Measurements from ENCODE around the gene SERGEF. TPM values are rescaled to one million over a fixed set of nuclear protein-coding genes. Genes with fewer than 3 reads are reported as not detected.

Gene SERGEF
- total RNA-seq, 1 experiment from 2014 or later = 31.4 TPM

DNA sequence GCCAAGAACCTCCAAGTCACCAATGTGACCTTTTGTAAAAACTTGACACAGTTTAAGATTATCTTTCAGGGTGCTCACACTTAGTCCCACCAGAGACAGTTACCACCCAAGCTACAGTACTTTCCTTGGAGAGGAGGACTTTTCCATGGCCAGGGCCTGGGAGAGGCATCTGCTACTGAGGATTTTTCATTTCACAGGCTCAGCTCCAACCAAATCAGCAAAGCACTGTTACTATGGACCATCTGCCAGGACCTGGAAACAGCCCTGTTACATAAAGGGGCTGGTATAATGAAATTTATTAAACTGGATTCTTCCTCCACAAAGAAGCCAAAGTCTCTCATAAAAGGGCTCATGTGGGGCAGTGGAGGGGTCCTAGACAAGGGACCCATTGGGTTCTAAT is 38.6 kb downstream of the SERGEF start:
- Histone ChIP-seq H3K9ac (ENCODE audit: extremely low read depth, insufficient read length, low read length) (no peak overlapping the region), H4K91ac (ENCODE audit: insufficient read length, low read depth, low read length) (no peak overlapping the region), H2BK20ac (ENCODE audit: low read depth, low read length, poor library complexity, severe bottlenecking) (no peak overlapping the region), H3K4me2 (ENCODE audit: insufficient read depth, insufficient read length, low read length) (no peak overlapping the region), H3K14ac (ENCODE audit: insufficient read depth, low read length) (no peak overlapping the region), H3K56ac (ENCODE audit: insufficient read length, low read depth, low read length) (no peak overlapping the region), H3K27ac (ENCODE audit: insufficient read length, low read depth, low read length) (no peak overlapping the region), H3K23ac (ENCODE audit: insufficient read length, low read depth, low read length) (no peak overlapping the region), H4K8ac (replicated peaks; ENCODE audit: insufficient read length, low read depth, low read length) (no peak overlapping the region), H3K18ac (ENCODE audit: insufficient read length, low read depth, low read length) (no peak overlapping the region), H3K9me3 (ENCODE audit: control insufficient read depth, low read depth, low read length) (no peaks in the 10 kb centered on the region), H2AK5ac (ENCODE audit: insufficient read length, low read length) (no peak overlapping the region), H3T11ph (ENCODE audit: low read length) (no peak overlapping the region), H3K4me1 (ENCODE audit: insufficient read depth, low read length) (no peaks in the 10 kb centered on the region), H3K79me1 (ENCODE audit: insufficient read depth, low read depth, low read length, poor library complexity, severe bottlenecking) (no peaks in the 10 kb centered on the region), H3K23me2 (ENCODE audit: insufficient read length, low read depth, low read length, poor library complexity, severe bottlenecking) (no peaks in the 10 kb centered on the region), H2BK120ac (ENCODE audit: low read depth, low read length, poor library complexity, severe bottlenecking) (no peak overlapping the region), H3K27me3 (ENCODE audit: insufficient read depth, low read length) (no peaks in the 10 kb centered on the region), H2BK12ac (ENCODE audit: insufficient read length, low read depth, low read length) (no peak overlapping the region), H3K4ac (ENCODE audit: low read depth, low read length) (no peak overlapping the region), H2AFZ (ENCODE audit: low read length) (no peak overlapping the region), H4K5ac (ENCODE audit: insufficient read length, low read depth, low read length) (no peak overlapping the region), H2BK5ac (ENCODE audit: insufficient read length, low read length) (no peak overlapping the region), H4K20me1 (ENCODE audit: control insufficient read depth, insufficient read depth, insufficient read length) (no peaks in the 10 kb centered on the region), H3K79me2 (ENCODE audit: insufficient read depth, low read length) (no peaks in the 10 kb centered on the region), H2BK15ac (ENCODE audit: low read depth, low read length) (no peak overlapping the region)
- Mint-ChIP-seq H3K27ac (no peak overlapping the region), H3K36me3 (ENCODE audit: insufficient read depth in 1 of 3, low read depth in 3 of 3) (peaks cover 20 to 21% (median 20%) of the 10 kb centered on the region in 3 experiments), H3K4me3 (no peak overlapping the region), H3K4me1 (peaks cover 4 to 6% of the 10 kb centered on the region in 2 experiments; a peak in 3 of 4 replicates), H3K27me3 (ENCODE audit: low read depth) (no peaks in the 10 kb centered on the region; the same call in 1 of the 2 replicates), H3K9me3 (peaks cover 0 to 4% of the 10 kb centered on the region in 2 experiments; a peak in 1 of 5 replicates)
- TF ChIP-seq, protein P1, sequence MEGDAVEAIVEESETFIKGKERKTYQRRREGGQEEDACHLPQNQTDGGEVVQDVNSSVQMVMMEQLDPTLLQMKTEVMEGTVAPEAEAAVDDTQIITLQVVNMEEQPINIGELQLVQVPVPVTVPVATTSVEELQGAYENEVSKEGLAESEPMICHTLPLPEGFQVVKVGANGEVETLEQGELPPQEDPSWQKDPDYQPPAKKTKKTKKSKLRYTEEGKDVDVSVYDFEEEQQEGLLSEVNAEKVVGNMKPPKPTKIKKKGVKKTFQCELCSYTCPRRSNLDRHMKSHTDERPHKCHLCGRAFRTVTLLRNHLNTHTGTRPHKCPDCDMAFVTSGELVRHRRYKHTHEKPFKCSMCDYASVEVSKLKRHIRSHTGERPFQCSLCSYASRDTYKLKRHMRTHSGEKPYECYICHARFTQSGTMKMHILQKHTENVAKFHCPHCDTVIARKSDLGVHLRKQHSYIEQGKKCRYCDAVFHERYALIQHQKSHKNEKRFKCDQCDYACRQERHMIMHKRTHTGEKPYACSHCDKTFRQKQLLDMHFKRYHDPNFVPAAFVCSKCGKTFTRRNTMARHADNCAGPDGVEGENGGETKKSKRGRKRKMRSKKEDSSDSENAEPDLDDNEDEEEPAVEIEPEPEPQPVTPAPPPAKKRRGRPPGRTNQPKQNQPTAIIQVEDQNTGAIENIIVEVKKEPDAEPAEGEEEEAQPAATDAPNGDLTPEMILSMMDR (conservative IDR thresholded peaks at IDR 0.05) = no peak
- DNase-seq = no peak
